Measurements from ENCODE around the gene MSI2. TPM values are rescaled to one million over a fixed set of nuclear protein-coding genes. Genes with fewer than 3 reads are reported as not detected.

The MSI2 gene
- total RNA-seq, 1 donor from 2014 or later = 144 TPM

GRCh38 chr17:57387575-57387974 is 131.3 kb downstream of the MSI2 start:
- TF ChIP-seq, protein P1, sequence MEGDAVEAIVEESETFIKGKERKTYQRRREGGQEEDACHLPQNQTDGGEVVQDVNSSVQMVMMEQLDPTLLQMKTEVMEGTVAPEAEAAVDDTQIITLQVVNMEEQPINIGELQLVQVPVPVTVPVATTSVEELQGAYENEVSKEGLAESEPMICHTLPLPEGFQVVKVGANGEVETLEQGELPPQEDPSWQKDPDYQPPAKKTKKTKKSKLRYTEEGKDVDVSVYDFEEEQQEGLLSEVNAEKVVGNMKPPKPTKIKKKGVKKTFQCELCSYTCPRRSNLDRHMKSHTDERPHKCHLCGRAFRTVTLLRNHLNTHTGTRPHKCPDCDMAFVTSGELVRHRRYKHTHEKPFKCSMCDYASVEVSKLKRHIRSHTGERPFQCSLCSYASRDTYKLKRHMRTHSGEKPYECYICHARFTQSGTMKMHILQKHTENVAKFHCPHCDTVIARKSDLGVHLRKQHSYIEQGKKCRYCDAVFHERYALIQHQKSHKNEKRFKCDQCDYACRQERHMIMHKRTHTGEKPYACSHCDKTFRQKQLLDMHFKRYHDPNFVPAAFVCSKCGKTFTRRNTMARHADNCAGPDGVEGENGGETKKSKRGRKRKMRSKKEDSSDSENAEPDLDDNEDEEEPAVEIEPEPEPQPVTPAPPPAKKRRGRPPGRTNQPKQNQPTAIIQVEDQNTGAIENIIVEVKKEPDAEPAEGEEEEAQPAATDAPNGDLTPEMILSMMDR (IDR thresholded peaks at IDR 0.05; ENCODE audit: unreplicated experiment) = no peak
- peaks cover 2% of the 10 kb centered on the region for H3K4me1 Mint-ChIP-seq
- DNase-seq (ENCODE audit: low spot score in 2 of 2, unreplicated experiment in 2 of 2) = no peak
- H3K9me3 Mint-ChIP-seq = peaks cover 29% of the 10 kb centered on the region
- no peak overlapping the region for H3K27ac Mint-ChIP-seq
- no peak overlapping the region for H3K4me3 Mint-ChIP-seq
- H3K27me3 Mint-ChIP-seq (ENCODE audit: low read depth) = no peaks in the 10 kb centered on the region
- H3K36me3 Mint-ChIP-seq = peaks cover 40% of the 10 kb centered on the region

DNA sequence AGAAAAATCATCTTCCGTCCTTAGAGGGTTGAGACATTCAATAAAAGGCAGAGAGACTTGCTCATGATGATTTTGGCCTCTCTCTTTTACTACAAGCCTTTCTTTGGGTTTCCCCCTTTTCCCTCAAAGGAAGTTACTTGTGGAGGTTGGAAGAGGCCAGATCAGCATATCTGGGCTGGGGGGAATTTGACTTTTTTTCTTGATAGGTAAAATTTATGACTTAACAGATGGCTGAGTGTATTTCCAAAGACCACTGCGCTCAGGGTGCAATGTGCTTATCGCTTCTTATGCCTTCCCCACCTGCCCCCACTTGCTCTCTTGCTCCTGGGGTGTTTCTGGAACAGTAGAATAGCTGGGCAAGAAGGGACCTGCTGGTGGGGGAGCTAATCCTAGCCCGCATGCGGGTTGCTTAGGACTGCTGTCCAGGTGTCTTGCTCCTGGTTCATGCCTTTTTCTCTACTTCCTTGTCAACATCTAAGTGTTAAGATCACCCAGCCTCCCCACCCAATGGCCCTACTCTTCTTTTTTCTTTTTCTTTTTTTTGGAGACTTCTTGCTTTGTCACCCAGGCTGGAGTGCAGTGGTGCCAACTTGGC is 131.9 kb downstream of the MSI2 start:
- Mint-ChIP-seq H3K4me3 (no peak overlapping the region), H3K36me3 (peaks cover 46% of the 10 kb centered on the region), H3K4me1 (peaks cover 2% of the 10 kb centered on the region), H3K27ac (no peak overlapping the region), H3K27me3 (ENCODE audit: low read depth) (no peaks in the 10 kb centered on the region), H3K9me3 (peaks cover 35% of the 10 kb centered on the region)
- TF ChIP-seq, protein P1 (IDR thresholded peaks at IDR 0.05; ENCODE audit: unreplicated experiment) = no peak
- DNase-seq (ENCODE audit: low spot score in 2 of 2, unreplicated experiment in 2 of 2) = no peak

GRCh38 chr17:57389473-57389872 is 133.2 kb downstream of the MSI2 start:
- DNase-seq (ENCODE audit: low spot score in 2 of 2, unreplicated experiment in 2 of 2) = no peak
- Mint-ChIP-seq H3K4me1 (peaks cover 2% of the 10 kb centered on the region), H3K4me3 (no peak overlapping the region), H3K36me3 (peaks cover 51% of the 10 kb centered on the region), H3K9me3 (peaks cover 36% of the 10 kb centered on the region), H3K27me3 (ENCODE audit: low read depth) (no peaks in the 10 kb centered on the region), H3K27ac (no peak overlapping the region)
- TF ChIP-seq, protein P1 (IDR thresholded peaks at IDR 0.05; ENCODE audit: unreplicated experiment) = no peak

GRCh38 chr17:57391076-57391825 is 134.9 kb downstream of the MSI2 start:
- H3K27ac Mint-ChIP-seq = no peak overlapping the region

DNA sequence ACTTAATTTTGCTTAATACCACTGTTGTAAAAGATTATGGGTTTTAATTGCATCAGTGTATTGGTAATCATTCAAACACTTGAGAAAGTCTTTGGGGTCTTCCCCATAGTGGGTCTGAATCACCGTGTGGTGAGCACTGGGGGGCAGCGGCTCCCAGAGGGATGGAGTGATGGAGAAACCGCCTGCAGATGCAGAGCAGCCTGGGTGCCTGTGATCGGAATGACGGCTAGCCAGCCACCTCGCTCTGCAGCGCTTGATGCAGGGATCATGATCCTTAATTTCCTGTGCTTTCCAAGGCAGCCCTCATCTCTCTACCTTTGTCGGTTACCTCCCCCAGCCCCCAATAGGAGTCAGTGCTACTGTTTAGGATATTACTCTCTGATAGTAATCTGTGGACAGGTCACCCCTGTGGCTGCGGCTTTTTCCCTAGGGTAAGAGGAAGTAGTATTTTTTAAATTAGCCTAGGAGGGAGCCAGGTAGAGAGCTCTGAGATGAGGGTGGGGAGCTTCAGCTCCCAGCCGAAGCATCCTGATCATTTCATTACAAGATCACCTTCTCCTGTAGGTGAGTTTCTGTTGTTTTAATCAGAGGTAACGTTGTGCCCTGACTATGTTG is 135.6 kb downstream of the MSI2 start:
- peaks cover 45% of the 10 kb centered on the region for H3K36me3 Mint-ChIP-seq
- H3K4me1 Mint-ChIP-seq = peaks cover 22% of the 10 kb centered on the region

More at GRCh38 chr17:57391076-57391825, 134.9 kb downstream of the MSI2 start:
- peaks cover 26% of the 10 kb centered on the region for H3K9me3 Mint-ChIP-seq
- TF ChIP-seq, protein P1 (IDR thresholded peaks at IDR 0.05; ENCODE audit: unreplicated experiment) = no peak
- H3K4me3 Mint-ChIP-seq = no peak overlapping the region
- peaks cover 15% of the 10 kb centered on the region for H3K4me1 Mint-ChIP-seq
- H3K36me3 Mint-ChIP-seq = peaks cover 45% of the 10 kb centered on the region
- DNase-seq (ENCODE audit: low spot score in 2 of 2, unreplicated experiment in 2 of 2) = no peak
- H3K27me3 Mint-ChIP-seq (ENCODE audit: low read depth) = no peaks in the 10 kb centered on the region

More for the DNA sequence above, 135.6 kb downstream of the MSI2 start:
- DNase-seq (ENCODE audit: low spot score in 2 of 2, unreplicated experiment in 2 of 2) = no peak
- no peak overlapping the region for H3K4me3 Mint-ChIP-seq
- TF ChIP-seq, protein P1 (IDR thresholded peaks at IDR 0.05; ENCODE audit: unreplicated experiment) = no peak
- H3K27me3 Mint-ChIP-seq (ENCODE audit: low read depth) = no peaks in the 10 kb centered on the region
- no peak overlapping the region for H3K27ac Mint-ChIP-seq
- H3K9me3 Mint-ChIP-seq = peaks cover 25% of the 10 kb centered on the region

All from mesothelial cell of epicardium (in vitro differentiated cells).